HG03139 (cell line): ENCODE results near the gene RSF1.
"Not testable (repeated sequence)": the region's sequence is repeated elsewhere in the genome, so short reads cannot be mapped to it uniquely, and the experiment has no call there.

Source experiments
- ATAC-seq: cut with Tn5 transposase; IDR thresholded peaks from one replicate; pipeline ENCODE4 v1.9.1; 2021; ENCODE audit not compliant: unreplicated experiment

RSF1 gene

DNA sequence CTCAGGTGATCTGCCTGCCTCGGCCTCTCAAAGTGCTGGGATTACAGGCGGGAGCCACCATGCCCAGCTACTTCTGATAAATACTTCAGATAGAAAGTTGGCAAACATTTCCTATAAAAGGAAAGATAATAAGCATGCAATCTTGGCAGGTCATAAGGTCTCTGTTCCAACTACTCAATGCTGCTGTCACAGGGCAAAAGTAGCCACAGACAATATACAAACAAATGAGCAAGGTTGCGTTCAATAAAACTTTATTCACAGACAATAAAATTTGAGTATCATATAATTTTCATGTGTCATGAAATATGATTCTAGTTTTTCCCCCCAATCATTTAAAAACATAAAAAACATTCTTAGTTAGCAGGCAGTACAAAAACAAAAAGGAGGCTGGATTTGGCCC, 129.9 kb downstream of the RSF1 start:
- no peak for ATAC-seq

- no peak for ATAC-seq
These were observed 133.4 kb downstream of the RSF1 start for GRCh38 chr11:77687088-77687487.

DNA sequence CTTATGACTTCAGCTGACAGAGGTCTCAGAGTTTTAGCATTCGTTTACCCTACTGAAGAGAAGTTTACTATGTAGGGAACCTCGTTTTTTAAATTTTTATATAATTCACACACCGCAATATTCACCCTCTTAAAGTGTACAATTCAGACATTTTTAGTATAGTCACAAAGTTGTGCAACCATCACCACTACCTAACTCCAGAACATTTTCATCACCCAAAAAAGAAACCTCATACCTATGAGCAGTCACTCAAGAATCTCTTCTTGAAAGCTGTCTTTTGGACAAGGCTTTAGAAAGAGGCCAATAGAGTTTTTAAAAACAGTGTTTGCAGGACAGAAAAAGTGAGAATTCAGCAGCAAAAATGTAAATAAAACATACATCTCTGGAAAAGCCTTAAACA, 143.4 kb downstream of the RSF1 start:
- ATAC-seq, result no peak

DNA sequence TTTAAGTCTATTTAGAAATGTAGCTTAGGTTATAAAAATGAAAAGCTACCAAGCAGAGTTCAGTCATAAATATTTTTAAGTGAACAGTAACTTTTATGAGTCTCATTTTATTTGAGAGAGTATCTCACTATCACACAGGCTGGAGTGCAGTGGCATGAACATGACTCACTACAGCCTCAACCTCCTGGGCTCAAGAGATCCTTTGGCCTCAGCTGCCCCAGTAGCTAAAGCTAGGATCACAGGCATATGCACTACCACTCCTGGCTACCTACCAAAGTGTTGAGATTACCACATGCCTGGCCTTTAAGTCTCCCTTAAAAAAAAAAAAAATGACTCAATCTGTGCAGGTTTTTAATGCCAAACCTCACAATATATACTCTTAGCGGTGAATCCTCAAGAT, 148.3 kb downstream of the RSF1 start:
- no peak for ATAC-seq

DNA sequence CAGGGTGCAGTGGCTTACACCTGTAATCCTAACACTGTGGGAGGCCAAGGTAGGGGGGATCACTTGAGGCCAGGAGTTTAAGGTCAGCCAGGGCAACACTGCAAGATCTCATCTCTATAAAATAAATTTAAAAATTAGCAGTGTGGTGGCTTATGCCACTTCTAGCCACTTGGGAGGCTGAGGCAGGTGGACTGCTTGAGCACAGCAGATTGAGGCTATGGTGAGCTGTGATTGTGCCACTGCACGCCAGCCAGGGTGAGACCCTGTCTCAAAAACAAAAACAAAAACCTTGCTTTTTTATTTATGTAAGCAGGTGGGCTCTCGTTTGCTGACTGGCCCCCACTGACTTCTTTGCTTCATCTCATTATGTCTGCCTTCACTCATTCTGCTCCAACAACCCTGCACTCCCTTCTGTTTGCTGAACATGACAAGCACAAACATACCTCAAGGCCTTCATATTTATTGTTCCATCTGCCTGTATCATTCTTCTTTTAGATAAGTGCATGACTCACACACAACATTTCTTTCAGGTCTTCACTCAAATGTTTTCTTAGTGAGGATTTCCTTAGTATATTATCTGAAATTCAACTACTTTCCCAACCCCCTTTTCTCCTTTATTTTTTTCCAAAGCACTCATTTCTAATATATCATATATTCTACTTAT, 150.5 kb downstream of the RSF1 start:
- ATAC-seq, result no peak

DNA sequence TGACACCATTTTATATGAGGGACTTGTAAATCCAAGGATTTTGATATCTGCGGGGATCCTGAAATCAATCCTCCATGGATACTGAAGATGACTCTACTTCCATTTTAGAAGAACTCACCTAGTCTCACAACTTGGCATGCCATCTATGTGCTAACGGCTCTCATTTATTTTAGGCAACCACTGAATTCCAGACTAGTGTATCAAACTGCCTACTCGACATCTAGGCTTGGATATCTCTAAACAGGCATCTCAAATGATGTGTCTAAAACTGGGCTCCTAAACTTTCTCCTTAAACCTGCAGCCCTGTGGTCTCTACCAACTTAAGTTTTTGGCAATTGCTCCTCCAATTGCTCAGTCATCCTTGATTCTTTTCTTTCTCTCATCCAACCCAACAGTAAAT, 151.8 kb downstream of the RSF1 start:
- ATAC-seq, result no peak

DNA sequence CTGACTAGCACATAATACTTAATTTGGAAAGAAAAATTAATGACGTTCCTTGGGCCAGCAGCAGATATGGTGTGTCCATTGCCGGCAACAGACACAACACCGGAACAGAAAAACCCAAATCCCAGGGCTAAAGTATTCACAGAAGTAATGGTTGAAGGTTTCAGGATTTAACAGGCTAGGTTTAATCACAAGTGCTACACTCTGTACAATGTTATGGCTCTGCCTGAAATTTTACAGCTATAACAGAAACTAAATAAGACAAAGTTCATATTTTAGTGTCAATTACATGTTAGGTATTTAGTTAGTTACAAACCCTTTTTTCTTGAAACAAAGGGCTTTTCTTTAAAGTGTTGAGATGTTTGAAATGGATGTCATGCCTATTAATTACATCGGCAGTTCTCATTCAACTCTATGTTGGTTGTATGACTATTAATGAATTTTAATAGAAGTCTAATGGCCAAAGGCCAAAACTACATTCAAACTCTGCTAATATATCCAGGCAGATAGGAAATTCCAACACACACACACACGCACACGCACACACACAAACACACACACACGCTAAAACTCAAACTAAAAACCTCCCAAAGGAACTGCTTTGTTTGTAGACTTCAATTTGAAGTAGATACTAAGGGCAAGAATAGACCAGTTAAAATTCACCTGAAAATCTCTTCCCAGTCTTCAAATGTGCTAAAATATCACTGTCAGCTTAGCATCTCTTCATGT, 155.1 kb downstream of the RSF1 start:
- ATAC-seq, result no peak

DNA sequence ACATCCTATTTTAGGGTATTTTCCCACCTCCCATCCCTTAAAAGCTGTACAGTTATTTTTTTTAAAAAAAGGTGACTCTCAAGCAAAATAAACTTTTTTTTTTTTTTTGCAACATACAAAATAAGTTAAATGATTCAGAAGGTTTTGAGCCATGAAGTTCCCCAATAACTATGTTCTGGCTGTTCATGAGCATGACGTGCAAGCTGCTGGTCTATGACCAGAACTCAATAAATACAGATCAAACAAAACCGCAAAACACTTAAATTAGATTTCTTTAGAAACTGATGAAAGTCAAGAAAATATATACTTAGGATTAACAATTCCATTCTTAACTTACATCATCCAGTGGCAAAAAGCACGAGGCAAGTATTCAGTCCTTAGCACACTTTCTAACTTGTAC, 158.9 kb downstream of the RSF1 start:
- ATAC-seq, result no peak

DNA sequence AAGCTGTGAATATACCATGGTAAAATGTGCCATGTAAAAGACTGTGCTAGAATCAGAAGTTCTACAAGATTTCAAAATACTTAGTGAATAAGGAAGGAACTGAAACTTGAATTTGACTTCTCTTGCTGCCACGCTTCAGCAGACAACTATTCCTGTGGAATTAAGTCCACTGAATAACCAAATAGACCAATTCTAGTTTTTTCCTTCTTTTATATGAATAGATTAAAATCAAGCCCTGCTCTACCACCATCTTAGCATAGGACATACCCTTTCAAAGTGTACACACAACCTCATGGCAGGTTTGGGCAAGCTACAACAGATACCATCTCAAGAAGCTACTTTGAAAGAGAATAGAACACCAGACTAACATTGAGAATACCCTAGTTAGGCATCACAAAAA, 159.6 kb downstream of the RSF1 start:
- ATAC-seq, result no peak

- ATAC-seq, result no peak
These were observed 162.1 kb downstream of the RSF1 start for GRCh38 chr11:77658213-77659013.

DNA sequence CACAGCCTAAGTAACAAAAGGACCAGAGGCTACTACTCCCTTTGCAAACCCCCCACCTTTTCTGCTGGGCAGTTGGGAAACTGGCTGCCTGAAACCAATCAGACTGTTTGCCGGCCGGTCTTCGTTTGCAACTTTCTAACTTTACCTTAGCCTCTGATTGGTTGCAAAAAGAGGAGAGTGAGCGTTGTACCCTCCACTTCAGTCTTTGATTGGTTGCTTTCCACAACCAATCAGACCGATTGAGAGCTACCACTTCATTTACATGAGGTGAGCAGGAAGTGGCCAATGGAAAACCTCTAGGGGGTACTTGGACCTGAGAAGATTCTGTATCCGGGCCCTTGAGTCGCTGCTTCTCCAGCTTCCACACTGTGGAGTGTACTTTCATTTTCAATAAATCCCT, 164.2 kb downstream of the RSF1 start:
- ATAC-seq, result no peak

DNA sequence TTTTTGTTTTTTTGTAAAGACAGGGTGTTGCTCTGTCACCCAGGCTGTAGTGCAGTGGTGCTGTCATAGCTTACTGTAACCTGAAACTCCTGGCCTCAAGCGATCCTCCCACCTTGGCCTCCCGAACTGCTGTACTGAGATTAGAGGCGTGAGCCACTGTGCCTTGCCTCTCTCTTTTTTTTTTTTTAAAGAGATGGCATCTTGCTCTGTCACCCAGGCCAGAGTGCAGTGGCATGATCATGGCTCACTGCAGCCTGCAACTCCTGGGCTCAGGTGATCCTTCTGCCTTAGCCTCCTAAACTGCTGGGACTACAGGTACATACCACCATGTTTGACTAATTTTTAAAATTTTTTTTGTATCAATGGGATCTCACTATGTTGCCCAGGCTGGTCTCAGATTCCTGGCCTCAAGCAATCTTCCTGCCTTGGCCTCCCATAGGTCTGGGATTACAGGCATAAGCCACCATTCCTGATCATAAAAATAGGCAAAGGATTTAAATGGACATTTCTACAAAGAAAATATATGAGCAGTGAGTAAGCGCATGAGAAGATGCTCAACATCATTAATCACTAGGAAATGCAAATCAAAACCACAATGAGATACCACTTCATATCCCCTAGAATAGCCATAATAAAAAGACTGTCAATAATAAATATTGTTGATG, 165.6 kb downstream of the RSF1 start:
- ATAC-seq, result no peak

DNA sequence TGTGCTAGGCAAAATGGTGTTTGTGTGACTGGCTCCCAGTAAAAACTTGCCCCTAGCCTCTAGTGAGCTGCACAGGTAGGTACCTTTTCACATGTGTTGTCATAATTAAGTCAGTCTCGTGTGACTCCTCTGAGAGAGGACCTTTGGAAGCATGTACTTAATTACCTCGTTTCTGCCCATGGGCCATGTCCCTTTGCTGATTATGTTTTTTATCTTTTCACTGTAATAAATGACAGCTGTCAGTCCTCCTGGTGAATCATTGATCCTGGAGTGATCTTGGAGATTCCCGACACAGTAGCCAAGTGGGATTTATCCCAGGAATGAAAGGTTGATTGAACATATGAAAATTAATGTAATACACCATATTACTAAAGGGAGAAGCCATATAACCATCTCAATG, 170.4 kb downstream of the RSF1 start:
- ATAC-seq, result no peak

DNA sequence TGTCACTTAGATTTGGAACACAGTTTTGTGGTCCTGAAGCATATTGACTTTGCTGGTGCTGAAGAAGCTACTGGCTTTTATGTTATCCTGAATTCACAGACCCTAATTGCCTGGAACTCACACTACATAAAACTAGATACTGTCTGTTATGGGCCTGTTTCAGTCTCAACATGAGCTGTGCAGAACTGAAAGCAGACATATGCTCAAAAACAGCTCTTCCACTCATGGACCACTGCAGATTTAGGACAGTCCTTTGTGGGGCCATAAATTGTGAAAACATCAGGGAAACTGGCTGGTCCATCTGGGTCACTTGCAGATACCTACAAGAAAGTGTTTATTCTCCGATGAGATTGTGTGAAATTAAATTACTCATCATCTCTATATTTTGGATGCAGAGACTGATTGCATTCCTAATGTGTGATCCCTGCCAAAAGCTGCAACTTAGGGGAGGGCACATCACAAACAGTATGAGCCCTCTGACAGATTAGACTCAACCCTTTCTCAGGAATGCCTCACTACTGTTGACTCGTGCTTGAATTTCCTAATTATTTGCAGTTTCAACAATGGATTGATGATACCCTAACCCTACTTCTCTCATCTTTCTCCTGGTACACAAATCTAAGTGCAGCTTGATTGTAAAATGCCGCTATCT, 172.7 kb downstream of the RSF1 start:
- no peak for ATAC-seq

DNA sequence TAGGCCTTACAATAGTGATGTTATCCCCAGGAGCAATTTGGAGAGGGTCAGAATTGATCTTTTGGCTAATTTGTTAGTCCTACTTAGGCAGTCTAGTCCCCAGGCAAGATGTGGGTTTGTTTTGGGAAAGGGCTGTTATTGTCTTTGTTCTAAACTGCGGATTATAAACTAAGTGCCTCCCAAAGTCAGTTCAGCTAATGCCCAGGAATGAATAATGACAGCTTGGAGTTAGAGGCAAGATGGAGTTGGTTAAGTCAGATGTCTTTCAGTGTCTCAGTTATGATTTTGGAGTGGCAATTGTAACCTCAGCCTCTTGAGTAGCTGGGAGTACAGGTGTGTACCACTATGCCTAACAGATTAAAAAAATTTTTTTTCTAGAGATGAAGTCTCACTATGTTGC, 175.6 kb downstream of the RSF1 start:
- ATAC-seq, result no peak

DNA sequence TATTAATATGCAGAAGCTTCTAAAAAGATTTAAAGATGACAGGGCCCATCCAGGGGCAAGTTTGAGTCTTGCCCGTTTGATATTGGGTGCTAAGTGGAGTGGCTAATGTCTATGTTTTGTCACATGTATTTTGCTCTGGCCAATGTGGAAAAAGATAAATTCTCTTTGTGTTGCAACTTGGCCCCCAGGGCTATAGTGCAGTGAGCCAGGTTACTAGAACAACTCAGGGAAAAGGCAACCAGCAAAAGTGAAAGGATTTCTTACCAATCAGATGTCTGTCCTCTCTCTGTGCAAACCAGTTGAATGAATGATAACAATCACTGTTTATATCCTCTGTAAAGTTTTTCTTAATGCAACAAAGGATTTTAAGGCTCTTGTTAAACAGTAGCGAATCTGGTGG, 178.3 kb downstream of the RSF1 start:
- no peak for ATAC-seq

- ATAC-seq, result peak; percentile 87
These were observed 183.0 kb downstream of the RSF1 start, which contains the start of gene CLNS1A for GRCh38 chr11:77637345-77638165. Gene CLNS1A, minus strand, starts transcription at chr11:77637794. Its CDS starts 80 bp downstream, at chr11:77637714.

- ATAC-seq, result no peak
These were observed 183.7 kb downstream of the RSF1 start for GRCh38 chr11:77636731-77637344.

DNA sequence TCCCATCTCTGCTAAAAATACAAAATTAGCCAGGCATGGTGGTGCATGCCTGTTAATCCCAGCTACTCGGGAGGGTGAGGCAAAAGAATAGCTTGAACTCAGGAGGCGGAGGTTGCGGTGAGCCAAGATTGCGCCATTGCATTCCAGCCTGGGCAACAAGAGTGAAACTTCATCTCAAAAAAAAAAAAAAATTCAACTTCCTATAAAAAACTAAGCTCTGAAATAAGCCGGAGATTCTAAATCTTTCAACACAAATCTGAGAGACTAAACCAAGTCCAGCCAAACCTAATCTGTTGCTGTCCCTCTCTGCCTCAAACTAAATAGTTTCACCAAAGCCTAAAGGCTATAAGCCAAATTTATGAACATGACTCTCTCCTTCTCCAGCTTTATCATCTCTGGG, 186.6 kb downstream of the RSF1 start:
- not testable (repeated sequence) for ATAC-seq
